BJ (cell line): ENCODE data around the gene SDF4. TPM values are rescaled to one million over a fixed set of nuclear protein-coding genes. Genes with fewer than 3 reads are reported as not detected.

Experiments used
- CTCF ChIA-PET: fragments of 350-600 bp; formaldehyde crosslinking; extraction: SDS; loops from one replicate; lab custom pipeline; 2021; ENCODE audit warnings: antibody characterized with exemption, inconsistent platforms; lab: Yijun Ruan, JAX
- POLR2A ChIA-PET: fragments of 300-600 bp; sonication (Branson Sonifier 250); formaldehyde crosslinking; extraction: SDS; loops from one replicate; lab custom pipeline; 2021; ENCODE audit warnings: antibody characterized with exemption; lab: Charles Lee
- DNase-seq: peaks from one replicate; pipeline ENCODE4 v3.0.0-alpha.2; 2011; ENCODE audit warnings: low read depth
- H3K27me3 ChIP-seq: 2 replicates; pipeline ENCODE4 v1.6.0; 2011; ENCODE audit warnings: low read length; ENCODE audit not compliant: control insufficient read depth, insufficient read depth
- H3K36me3 ChIP-seq: 2 replicates; pipeline ENCODE4 v1.5.1; 2011; ENCODE audit warnings: low read length; ENCODE audit not compliant: control insufficient read depth, insufficient read depth
- H3K4me3 ChIP-seq: 2 replicates; pipeline ENCODE4 v1.5.1; 2011; ENCODE audit warnings: low read depth, mild to moderate bottlenecking, control low read depth, low read length
- polyA plus RNA-seq: library from polyadenylated mRNA; depleted of rRNA; stranded (reverse); fragments of >200 nt; gene quantifications from 2 replicates; pipeline ENCODE4 v1.2.3, GENCODE V29; 2011
- TF ChIP-seq, protein P1 (sequence below): IDR thresholded peaks from 2 replicates; pipeline ENCODE4 v1.5.1; 2011; ENCODE audit warnings: low read depth, mild to moderate bottlenecking, control low read depth, inconsistent platforms, low read length, moderate library complexity; ENCODE audit not compliant: insufficient read depth

Gene SDF4
- polyA plus RNA-seq, 1 experiment: 188 TPM

DNA sequence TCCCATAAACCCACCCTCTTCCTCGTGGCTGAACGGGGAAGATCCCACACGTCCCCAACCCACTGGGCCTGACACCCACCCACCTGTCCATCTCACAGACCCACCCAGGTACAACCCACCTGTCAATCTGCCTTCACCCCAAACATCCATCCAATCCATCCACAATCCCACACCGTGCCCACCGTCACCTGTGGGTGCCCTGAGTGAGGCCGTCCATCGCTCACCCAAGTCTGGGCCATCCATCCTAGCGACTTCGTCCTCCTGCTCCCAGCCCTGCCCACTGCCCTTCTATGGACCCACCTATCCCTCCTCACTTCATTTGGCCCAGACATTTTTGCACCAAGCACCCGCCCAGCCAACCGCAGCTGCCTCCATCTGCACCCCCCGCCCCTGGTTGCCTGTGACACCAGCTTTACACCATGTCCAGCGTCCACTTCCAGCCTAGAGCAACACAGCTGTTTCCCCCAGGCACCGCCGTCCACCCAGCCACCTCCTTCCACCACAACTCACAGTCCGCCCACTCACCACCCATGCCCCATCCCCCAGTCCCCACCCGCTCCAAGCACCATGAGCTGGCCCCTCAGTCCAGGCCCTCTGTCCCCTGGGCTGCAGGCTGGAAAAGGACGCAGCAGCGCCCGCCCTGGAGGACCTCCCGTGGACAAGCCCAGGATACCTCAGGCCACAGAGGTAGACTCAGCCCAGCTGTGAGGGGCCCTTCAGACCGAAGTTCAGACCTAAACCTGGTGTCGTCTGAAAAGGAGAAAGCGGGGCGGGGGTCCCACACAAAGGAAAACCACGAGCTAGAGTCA, 50.5 kb downstream of the SDF4 start:
- Histone ChIP-seq H3K27me3 (peaks cover 2% of the 10 kb centered on the region; the same call in 1 of the 2 replicates), H3K36me3 (no peaks in the 10 kb centered on the region), H3K4me3 (no peak overlapping the region)
- no peak for DNase-seq
- TF ChIP-seq, protein P1, sequence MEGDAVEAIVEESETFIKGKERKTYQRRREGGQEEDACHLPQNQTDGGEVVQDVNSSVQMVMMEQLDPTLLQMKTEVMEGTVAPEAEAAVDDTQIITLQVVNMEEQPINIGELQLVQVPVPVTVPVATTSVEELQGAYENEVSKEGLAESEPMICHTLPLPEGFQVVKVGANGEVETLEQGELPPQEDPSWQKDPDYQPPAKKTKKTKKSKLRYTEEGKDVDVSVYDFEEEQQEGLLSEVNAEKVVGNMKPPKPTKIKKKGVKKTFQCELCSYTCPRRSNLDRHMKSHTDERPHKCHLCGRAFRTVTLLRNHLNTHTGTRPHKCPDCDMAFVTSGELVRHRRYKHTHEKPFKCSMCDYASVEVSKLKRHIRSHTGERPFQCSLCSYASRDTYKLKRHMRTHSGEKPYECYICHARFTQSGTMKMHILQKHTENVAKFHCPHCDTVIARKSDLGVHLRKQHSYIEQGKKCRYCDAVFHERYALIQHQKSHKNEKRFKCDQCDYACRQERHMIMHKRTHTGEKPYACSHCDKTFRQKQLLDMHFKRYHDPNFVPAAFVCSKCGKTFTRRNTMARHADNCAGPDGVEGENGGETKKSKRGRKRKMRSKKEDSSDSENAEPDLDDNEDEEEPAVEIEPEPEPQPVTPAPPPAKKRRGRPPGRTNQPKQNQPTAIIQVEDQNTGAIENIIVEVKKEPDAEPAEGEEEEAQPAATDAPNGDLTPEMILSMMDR: no peak
- ChIA-PET CTCF (interaction anchor here (1.2 kb wide), 1 partner anchor 9 kb away, joined by 3 read pairs; no protein-coding TSS in a partner anchor), POLR2A (no interaction called here)

DNA sequence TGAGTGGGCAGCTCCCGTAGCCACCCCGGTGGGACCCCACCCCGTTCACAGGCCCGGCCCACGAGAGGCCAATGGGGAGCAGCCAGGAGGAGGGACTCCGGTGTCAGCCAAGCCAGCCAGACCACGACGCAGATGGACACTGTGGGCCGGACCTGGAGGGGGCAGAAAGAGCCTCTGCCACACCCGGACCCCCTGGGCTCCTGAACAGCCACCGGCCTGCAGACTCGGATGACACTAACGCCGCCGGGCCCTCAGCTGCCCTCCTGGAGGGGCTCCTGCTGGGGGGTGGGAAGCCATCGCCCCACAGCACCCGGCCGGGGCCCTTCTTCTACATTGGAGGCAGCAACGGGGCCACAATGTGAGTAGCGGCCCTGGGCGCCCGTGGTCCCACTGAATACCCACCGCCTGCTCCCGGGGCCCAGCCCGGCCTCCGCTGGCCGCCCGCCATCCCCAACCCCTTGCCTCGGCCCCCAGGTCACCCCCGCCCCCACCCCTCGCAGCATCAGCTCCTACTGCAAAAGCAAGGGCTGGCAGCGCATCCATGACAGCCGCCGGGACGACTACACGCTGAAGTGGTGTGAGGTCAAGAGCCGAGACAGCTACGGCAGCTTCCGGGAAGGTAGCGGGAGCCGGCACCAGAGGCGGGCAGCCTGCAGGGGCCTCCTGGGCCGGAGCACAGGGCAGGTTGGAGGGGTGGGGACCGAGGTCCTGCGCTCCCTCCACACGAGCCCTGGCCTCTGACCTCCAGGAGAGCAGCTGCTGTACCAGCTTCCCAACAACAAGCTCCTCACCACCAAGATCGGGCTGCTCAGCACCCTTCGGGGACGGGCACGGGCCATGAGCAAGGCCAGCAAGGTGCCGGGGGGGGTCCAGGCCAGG, 51.6 kb downstream of the SDF4 start:
- peaks cover 6% of the 10 kb centered on the region for H3K27me3 ChIP-seq
- TF ChIP-seq, protein P1: no peak
- DNase-seq: no peak
- no peak overlapping the region for H3K4me3 ChIP-seq
- H3K36me3 ChIP-seq: no peaks in the 10 kb centered on the region
- POLR2A ChIA-PET: no interaction called here
- CTCF ChIA-PET: interaction anchor here (1.0 kb wide), 1 partner anchor 11 kb away, joined by 3 read pairs; no protein-coding TSS in a partner anchor

DNA sequence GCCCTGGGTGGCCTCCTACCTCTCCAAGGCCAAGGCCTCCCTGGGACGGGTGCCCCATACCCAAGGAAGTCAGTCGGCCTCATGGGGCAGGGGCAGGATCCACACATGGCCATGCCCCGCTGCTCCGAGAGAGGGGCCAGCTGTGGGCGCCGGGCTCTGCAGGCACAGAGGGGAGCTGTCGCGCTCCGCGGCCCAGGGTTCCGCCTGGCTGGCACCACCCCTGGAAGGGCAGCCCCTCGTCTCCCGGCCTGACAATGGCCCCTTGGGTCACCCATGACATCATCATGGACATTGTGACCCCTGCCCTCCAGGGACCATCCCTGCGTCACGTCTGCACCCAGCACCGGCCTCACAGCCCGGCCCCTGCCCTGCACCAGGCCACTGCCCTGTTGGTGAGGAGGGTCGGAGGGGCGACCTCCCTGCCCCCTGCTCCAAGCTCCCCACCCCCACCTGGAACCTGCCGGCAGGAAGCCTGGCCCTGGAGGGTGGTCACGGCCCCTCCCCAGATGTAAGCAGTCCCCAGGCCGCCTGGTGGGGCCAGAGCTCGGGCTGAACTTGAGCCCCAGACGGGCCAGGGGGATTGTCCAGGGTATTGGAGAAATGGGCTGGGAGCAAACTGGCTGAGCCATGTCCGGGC, 52.3 kb downstream of the SDF4 start:
- TF ChIP-seq, protein P1: no peak
- no peak for DNase-seq
- Histone ChIP-seq H3K36me3 (no peaks in the 10 kb centered on the region), H3K27me3 (peaks cover 6% of the 10 kb centered on the region), H3K4me3 (no peak overlapping the region)
- POLR2A ChIA-PET: no interaction called here
- CTCF ChIA-PET: interaction anchor here (1.0 kb wide), 1 partner anchor 10 kb away, joined by 3 read pairs; no protein-coding TSS in a partner anchor

DNA sequence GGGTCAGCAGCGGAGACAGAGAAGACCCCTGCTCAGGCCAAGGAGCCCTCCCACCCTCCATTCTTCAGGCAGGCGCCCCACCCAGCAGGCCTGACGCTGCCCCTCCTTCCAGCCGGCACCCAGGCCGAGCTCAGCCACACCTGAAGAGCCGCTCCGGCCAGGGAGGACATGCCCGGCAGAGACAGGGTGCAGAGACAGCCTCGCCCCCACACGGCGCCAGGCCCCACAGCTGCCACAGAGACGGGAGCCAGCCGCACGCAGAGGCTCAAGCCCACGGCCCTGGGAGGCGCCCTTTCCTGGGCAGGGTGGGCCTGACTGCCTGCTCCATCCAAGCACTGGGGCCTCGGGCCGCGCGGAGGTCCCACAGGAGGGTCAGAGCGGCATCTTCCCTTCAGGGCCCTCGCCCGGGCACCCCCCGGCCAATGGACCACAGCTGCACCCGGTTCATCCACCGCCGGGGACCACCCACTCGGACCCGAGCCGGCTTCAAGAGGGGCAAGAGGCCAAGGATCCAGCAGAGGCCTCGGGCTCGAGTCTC, 52.9 kb downstream of the SDF4 start:
- TF ChIP-seq, protein P1: no peak
- Histone ChIP-seq H3K27me3 (peaks cover 9% of the 10 kb centered on the region), H3K4me3 (no peak overlapping the region), H3K36me3 (no peaks in the 10 kb centered on the region)
- CTCF ChIA-PET: interaction anchor here (0.7 kb wide), 1 partner anchor 57 kb away, joined by 3 read pairs; no protein-coding TSS in a partner anchor
- DNase-seq: no peak
- POLR2A ChIA-PET: no interaction called here
